Activated CD8-positive, alpha-beta memory T cell treated with anti-CD3 and anti-CD28 coated beads, Interleukin-2, amount 50 U/mL, for 24 hours (primary cell): ENCODE measurements around the gene TXLNG.
A peak's percentile ranks its signal among the peaks of the same experiment; 100 is the strongest.
"Not testable (repeated sequence)": the region's sequence is repeated elsewhere in the genome, so short reads cannot be mapped to it uniquely, and the experiment has no call there.

Experiments
- DNase-seq: peaks from one replicate; pipeline ENCODE4 v3.0.0-alpha.2; 2020; ENCODE audit errors: extremely low read depth

TXLNG gene

GRCh38 chrX:16838202-16839066, 52.2 kb downstream of the TXLNG start:
- no peak for DNase-seq

- no peak for DNase-seq
Observed at GRCh38 chrX:16839219-16839851, 53.1 kb downstream of the TXLNG start.

- DNase-seq, result no peak
Observed at GRCh38 chrX:16839852-16840460, 53.7 kb downstream of the TXLNG start.

- DNase-seq, result no peak
Observed at GRCh38 chrX:16842684-16843083, 56.4 kb downstream of the TXLNG start.

GRCh38 chrX:16843208-16843909, 57.1 kb downstream of the TXLNG start:
- DNase-seq, result no peak

- DNase-seq, result no peak
Observed at GRCh38 chrX:16845686-16846085, 59.4 kb downstream of the TXLNG start.

- no peak for DNase-seq
Observed at GRCh38 chrX:16848541-16848940, 62.3 kb downstream of the TXLNG start.

- DNase-seq, result no peak
Observed at GRCh38 chrX:16851421-16851820, 65.2 kb downstream of the TXLNG start.

GRCh38 chrX:16851827-16852226, 65.6 kb downstream of the TXLNG start:
- DNase-seq, result no peak

GRCh38 chrX:16852617-16853179, 66.4 kb downstream of the TXLNG start:
- no peak for DNase-seq

- DNase-seq, result no peak
Observed at GRCh38 chrX:16853537-16853936, 67.3 kb downstream of the TXLNG start.

- DNase-seq, result no peak
Observed at GRCh38 chrX:16855363-16856075, 69.3 kb downstream of the TXLNG start.

GRCh38 chrX:16856076-16856404, 69.8 kb downstream of the TXLNG start:
- not testable (repeated sequence) for DNase-seq

- no peak for DNase-seq
Observed at GRCh38 chrX:16856744-16857143, 70.5 kb downstream of the TXLNG start.

- no peak for DNase-seq
Observed at GRCh38 chrX:16862829-16863228, 76.6 kb downstream of the TXLNG start.

- DNase-seq, result no peak
Observed at GRCh38 chrX:16867947-16868346, 81.7 kb downstream of the TXLNG start.

- no peak for DNase-seq
Observed at GRCh38 chrX:16868920-16869319, 82.7 kb downstream of the TXLNG start.

GRCh38 chrX:16869393-16870094, 83.3 kb downstream of the TXLNG start:
- no peak for DNase-seq

- peak; percentile 65 for DNase-seq
Observed at GRCh38 chrX:16870095-16870861, 84.0 kb downstream of the TXLNG start, which contains the start of gene RBBP7. Gene RBBP7, minus strand, starts transcription at chrX:16870362. Its CDS starts 309 bp downstream, at chrX:16870053.
